Stomach (tissue), 9 donors: ENCODE data around the gene CEP250. TPM values are rescaled to one million over a fixed set of nuclear protein-coding genes. Genes with fewer than 3 reads are reported as not detected.
A peak's percentile ranks its signal among the peaks of the same experiment; 100 is the strongest.

Experiments used
- DNase-seq, 2 donors: peaks; one replicate each; pipeline versions ENCODE4 v3.0.0 to v3.0.0-alpha.2; 2013 to 2019
- H3K27ac ChIP-seq, 5 donors: fragments of 200-600 bp in 4 of 5; sonication (generic) in 4 of 5; one replicate each; pipeline ENCODE4 v1.5.1; 2013 to 2019; ENCODE audit warnings: mild to moderate bottlenecking in 1 of 5, moderate library complexity in 1 of 5
- H3K27me3 ChIP-seq, 3 donors: fragments of 200-600 bp; sonication (generic); one replicate each; pipeline ENCODE4 v1.5.1; 2017 to 2019; ENCODE audit warnings: mixed run types in 1 of 3
- H3K36me3 ChIP-seq, 4 donors: fragments of 200-600 bp; sonication (generic); 1 replicate in 3 of 4; 2 replicates in 1 of 4; pipeline ENCODE4 v1.5.1; 2016 to 2019
- H3K4me1 ChIP-seq, 4 donors: fragments of 200-600 bp; sonication (generic); one replicate each; pipeline ENCODE4 v1.5.1; 2016 to 2019
- H3K4me3 ChIP-seq, 4 donors: fragments of 200-600 bp; sonication (generic) in 3 of 4; one replicate each; pipeline ENCODE4 v1.5.1; 2016 to 2019; ENCODE audit warnings: mild to moderate bottlenecking in 1 of 4
- H3K9me3 ChIP-seq, 4 donors: fragments of 200-600 bp; sonication (generic); one replicate each; pipeline ENCODE4 v1.5.1; 2016 to 2019
- CTCF ChIP-seq, 7 experiments: fragments of 450-650 bp in 4 of 7; fragments of 200-600 bp in 3 of 7; sonication (generic) in 3 of 7; IDR thresholded peaks; one replicate each; pipeline ENCODE4 v1.5.1; 2016 to 2019; ENCODE audit warnings: antibody characterized with exemption in 7 of 7, control low read depth in 2 of 7, mild to moderate bottlenecking in 1 of 7
- EP300 ChIP-seq: sonication (generic); formaldehyde crosslinking; IDR thresholded peaks from one replicate; pipeline ENCODE4 v1.6.1; 2017; ENCODE audit warnings: antibody characterized with exemption
- POLR2A ChIP-seq, 4 donors: fragments of 450-650 bp; IDR thresholded peaks; one replicate each; pipeline ENCODE4 v1.6.1; 2016; ENCODE audit warnings: antibody characterized with exemption in 4 of 4, control low read depth in 2 of 4, mild to moderate bottlenecking in 1 of 4, moderate library complexity in 1 of 4
- POLR2AphosphoS5 ChIP-seq, 3 donors: sonication (generic); formaldehyde crosslinking; IDR thresholded peaks; one replicate each; pipeline ENCODE4 v1.6.1; 2016; ENCODE audit warnings: antibody characterized with exemption in 3 of 3
- WGBS, 5 donors: extraction: QIAGEN DNeasy Blood & Tissue Kit in 3 of 5; methylation state at CpG; one replicate each; pipeline versions ENCODE4 v1.1.5 to v1.1.7; 2013 to 2018; 5-methylcytosine and 5-hydroxymethylcytosine counted together
- intact Hi-C: fragments of 100-400 bp; cut with DNase I; formaldehyde crosslinking; loops from one replicate; pipeline ENCODE4 v1.15.1; 2023; ENCODE audit warnings: low total_unique reads
- polyA plus RNA-seq, 3 donors: library from polyadenylated mRNA; stranded (reverse); fragments of 200-250 nt; gene quantifications; one replicate each; pipeline ENCODE4 v1.2.3, GENCODE V29; 2013
- small RNA-seq, 4 donors: library from RNA; depleted of rRNA; stranded (forward); fragments of <200 nt; gene quantifications; one replicate each; pipeline ENCODE3, GENCODE V24; 2016
- total RNA-seq, 5 donors: library from RNA; depleted of rRNA; stranded (reverse); fragments of >200 nt; gene quantifications; one replicate each; pipeline versions ENCODE4 v1.1.0 to v1.2.3, GENCODE V29; 2014 to 2016
- donor health status: healthy with polysubstance abuse.
- donor health status: Bipolar disorder and iron deficiency.
- donor health status: healthy.

Gene CEP250
- total and polyA plus RNA-seq, 8 donors = 2.9 to 51.3 (median 6.9) TPM

- no peak overlapping the region for H3K27ac ChIP-seq
- H3K36me3 ChIP-seq = peaks cover 8 to 37% (median 27%) of the 10 kb centered on the region in 4 donors
- H3K9me3 ChIP-seq = no peaks in the 10 kb centered on the region
- TF ChIP-seq POLR2AphosphoS5 (IDR thresholded peaks at IDR 0.05) = no peak
- TF ChIP-seq POLR2A (IDR thresholded peaks at IDR 0.05) = no peak
- no peak for TF ChIP-seq CTCF (IDR thresholded peaks at IDR 0.05)
- intact Hi-C loops = no loop called here
- DNase-seq = no peak
- WGBS, 5 donors = 71 to 86% (median 78%) methylated on average over 4 to 10 of the region's 10 CpGs
- no peaks in the 10 kb centered on the region for H3K4me1 ChIP-seq
- H3K27me3 ChIP-seq = no peaks in the 10 kb centered on the region
- no peak overlapping the region for H3K4me3 ChIP-seq
These were observed 107.2 kb downstream of the CEP250 start for GRCh38 chr20:35562541-35563110.

GRCh38 chr20:35563834-35564233 lies 108.4 kb downstream of the CEP250 start:
- 77 to 93% (median 90%) methylated on average over 4 to 10 of the region's 10 CpGs for WGBS, 5 donors
- Histone ChIP-seq H3K27me3 (no peaks in the 10 kb centered on the region), H3K36me3 (peaks cover 0 to 25% (median 15%) of the 10 kb centered on the region in 4 donors), H3K9me3 (no peaks in the 10 kb centered on the region), H3K4me1 (no peaks in the 10 kb centered on the region), H3K4me3 (no peak overlapping the region), H3K27ac (no peak overlapping the region)
- TF ChIP-seq EP300 = no peak
- no peak for TF ChIP-seq CTCF (IDR thresholded peaks at IDR 0.05)
- TF ChIP-seq POLR2AphosphoS5 (IDR thresholded peaks at IDR 0.05) = no peak
- no peak for TF ChIP-seq POLR2A (IDR thresholded peaks at IDR 0.05)
- no peak for DNase-seq
- intact Hi-C loops = no loop called here

GRCh38 chr20:35564905-35565304 lies 109.5 kb downstream of the CEP250 start:
- Histone ChIP-seq H3K36me3 (peaks cover 0 to 15% (median 7%) of the 10 kb centered on the region in 4 donors), H3K9me3 (no peaks in the 10 kb centered on the region), H3K4me1 (no peaks in the 10 kb centered on the region), H3K27me3 (no peaks in the 10 kb centered on the region), H3K4me3 (no peak overlapping the region), H3K27ac (no peak overlapping the region)
- intact Hi-C loops = no loop called here
- WGBS, 5 donors = 93 to 97% (median 96%) methylated on average over 7 of the region's 7 CpGs
- DNase-seq = no peak
- no peak for TF ChIP-seq CTCF (IDR thresholded peaks at IDR 0.05)
- TF ChIP-seq EP300 = no peak
- TF ChIP-seq POLR2A (IDR thresholded peaks at IDR 0.05) = no peak

- TF ChIP-seq CTCF (IDR thresholded peaks at IDR 0.05) (peak in 2 of 7 experiments; percentile 10 to 14), POLR2A (IDR thresholded peaks at IDR 0.05) (no peak)
- H3K9me3 ChIP-seq = peaks cover 0 to 13% (median 11%) of the 10 kb centered on the region in 4 donors
- H3K27ac ChIP-seq = no peak overlapping the region
- DNase-seq = peak in 1 of 2 donors; percentile 69
- H3K4me3 ChIP-seq = no peak overlapping the region
- WGBS, 5 donors = 4 to 11% (median 7%) methylated on average over 2 of the region's 2 CpGs
- intact Hi-C loops = no loop called here
- no peaks in the 10 kb centered on the region for H3K27me3 ChIP-seq
- peaks cover 0 to 14% (median 5%) of the 10 kb centered on the region in 4 donors for H3K36me3 ChIP-seq
- no peaks in the 10 kb centered on the region for H3K4me1 ChIP-seq
These were observed 113.2 kb downstream of the CEP250 start for GRCh38 chr20:35568645-35569044.

Small RNA genes lying within 50 kb of the gene (small RNA-seq; reads per million reads assigned to genes)
- 0 reads per million in 4 donors for gene MIR1289-1

Other genes with a start within 250 kb of the CEP250 start
- 1 to 10 TPM in 3 of 5 donors, not detected in 2; 1.5 to 6.2 (median 2.7) TPM for gene MMP24, start 228.9 kb upstream of the CEP250 start, total RNA-seq
- 1 to 10 TPM in 1 of 3 donors, under 1 TPM in 2; 0.15 to 1.7 (median 0.20) TPM for gene MMP24, start 228.9 kb upstream of the CEP250 start, polyA plus RNA-seq
- gene MMP24OS, start 177.5 kb upstream of the CEP250 start, total RNA-seq = 10 to 100 TPM; 16.2 to 70.7 (median 37.9) TPM
- 10 to 100 TPM; 27.3 to 82.4 (median 58.3) TPM for gene MMP24OS, start 177.5 kb upstream of the CEP250 start, polyA plus RNA-seq
- gene EIF6, start 170.8 kb upstream of the CEP250 start, total RNA-seq = 10 to 100 TPM; 16.3 to 99.5 (median 88.9) TPM
- 100 to 1,000 TPM; 123 to 163 (median 163) TPM for gene EIF6, start 170.8 kb upstream of the CEP250 start, polyA plus RNA-seq
- gene FAM83C, start 163.2 kb upstream of the CEP250 start, total RNA-seq = not detected
- gene FAM83C, start 163.2 kb upstream of the CEP250 start, polyA plus RNA-seq = 1 to 10 TPM in 1 of 3 donors, not detected in 2; 6.5 TPM
- gene UQCC1, start 43.6 kb upstream of the CEP250 start, total RNA-seq = 100 to 1,000 TPM in 1 of 5 donors, 10 to 100 TPM in 3, 1 to 10 TPM in 1; 9.3 to 194 (median 25.6) TPM
- 10 to 100 TPM; 13.9 to 27.7 (median 26.5) TPM for gene UQCC1, start 43.6 kb upstream of the CEP250 start, polyA plus RNA-seq
- under 1 TPM in 2 of 5 donors, not detected in 3; 0.18 to 0.58 TPM for gene GDF5, start 17.4 kb upstream of the CEP250 start, total RNA-seq
- gene GDF5, start 17.4 kb upstream of the CEP250 start, polyA plus RNA-seq = under 1 TPM in 1 of 3 donors, not detected in 2; 0.33 TPM
- gene C20orf173, start 74.1 kb downstream of the CEP250 start, total RNA-seq = not detected
- gene C20orf173, start 74.1 kb downstream of the CEP250 start, polyA plus RNA-seq = not detected
- 100 to 1,000 TPM in 4 of 5 donors, 10 to 100 TPM in 1; 32.1 to 302 (median 241) TPM for gene ERGIC3, start 86.5 kb downstream of the CEP250 start, total RNA-seq
- gene ERGIC3, start 86.5 kb downstream of the CEP250 start, polyA plus RNA-seq = 100 to 1,000 TPM; 194 to 227 (median 213) TPM
- 10 to 100 TPM in 1 of 5 donors, 1 to 10 TPM in 1, not detected in 3; 3.5 to 39.7 TPM for gene SPAG4, start 160.2 kb downstream of the CEP250 start, total RNA-seq
- 10 to 100 TPM in 1 of 3 donors, 1 to 10 TPM in 2; 2.9 to 10.5 (median 3.9) TPM for gene SPAG4, start 160.2 kb downstream of the CEP250 start, polyA plus RNA-seq
- gene CPNE1, start 209.3 kb downstream of the CEP250 start, total RNA-seq = 100 to 1,000 TPM in 2 of 5 donors, 10 to 100 TPM in 3; 67.9 to 172 (median 98.0) TPM
- 100 to 1,000 TPM in 2 of 3 donors, 10 to 100 TPM in 1; 83.6 to 137 (median 117) TPM for gene CPNE1, start 209.3 kb downstream of the CEP250 start, polyA plus RNA-seq
- 100 to 1,000 TPM in 1 of 5 donors, 10 to 100 TPM in 4; 16.2 to 147 (median 47.7) TPM for gene RBM12, start 209.3 kb downstream of the CEP250 start, total RNA-seq
- gene RBM12, start 209.3 kb downstream of the CEP250 start, polyA plus RNA-seq = 10 to 100 TPM in 1 of 3 donors, 1 to 10 TPM in 2; 7.9 to 13.3 (median 9.6) TPM
- 10 to 100 TPM in 4 of 5 donors, under 1 TPM in 1; 0.58 to 54.2 (median 25.4) TPM for gene NFS1, start 243.8 kb downstream of the CEP250 start, total RNA-seq
- 10 to 100 TPM; 22.0 to 27.6 (median 22.8) TPM for gene NFS1, start 243.8 kb downstream of the CEP250 start, polyA plus RNA-seq
- 100 to 1,000 TPM; 101 to 629 (median 179) TPM for gene ROMO1, start 243.8 kb downstream of the CEP250 start, total RNA-seq
- gene ROMO1, start 243.8 kb downstream of the CEP250 start, polyA plus RNA-seq = 100 to 1,000 TPM; 462 to 651 (median 513) TPM